Fibroblast of pulmonary artery (primary cell): ENCODE results near the gene CAMK2N2.

Source experiments
- DNase-seq: peaks from one replicate; pipeline ENCODE4 v3.0.0-alpha.2; 2010; ENCODE audit warnings: low read depth
- H3K4me3 ChIP-seq: replicated peaks from 2 replicates; pipeline ENCODE4 v1.5.1; 2011; ENCODE audit warnings: low read depth, mild to moderate bottlenecking, control low read depth, low read length, moderate library complexity
- TF ChIP-seq, protein P1 (sequence below): IDR thresholded peaks from 2 replicates; pipeline ENCODE4 v1.5.1; 2011; ENCODE audit warnings: mild to moderate bottlenecking, control low read depth, low read length, inconsistent platforms; ENCODE audit errors: missing control alignments

The CAMK2N2 gene

DNA sequence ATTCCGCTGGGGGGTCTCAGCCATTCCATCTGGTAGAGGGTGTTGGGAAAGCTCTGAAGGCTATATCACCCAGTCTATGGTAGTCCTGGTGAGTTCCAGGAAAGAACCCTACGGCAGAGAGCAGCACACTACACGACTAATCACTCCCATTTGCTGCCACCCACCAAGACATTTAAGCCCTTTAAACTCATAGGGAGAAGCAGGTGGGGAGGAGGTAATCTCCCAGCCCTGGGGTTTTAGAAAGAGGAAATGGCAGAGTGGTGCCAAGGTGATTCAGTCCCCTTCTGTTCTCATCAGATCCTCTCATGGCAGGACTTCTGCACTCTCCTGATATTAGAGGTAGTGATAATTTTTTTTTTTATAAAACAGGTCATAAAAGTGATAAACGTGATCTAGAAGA is 42.5 kb downstream of the CAMK2N2 start:
- TF ChIP-seq, protein P1, sequence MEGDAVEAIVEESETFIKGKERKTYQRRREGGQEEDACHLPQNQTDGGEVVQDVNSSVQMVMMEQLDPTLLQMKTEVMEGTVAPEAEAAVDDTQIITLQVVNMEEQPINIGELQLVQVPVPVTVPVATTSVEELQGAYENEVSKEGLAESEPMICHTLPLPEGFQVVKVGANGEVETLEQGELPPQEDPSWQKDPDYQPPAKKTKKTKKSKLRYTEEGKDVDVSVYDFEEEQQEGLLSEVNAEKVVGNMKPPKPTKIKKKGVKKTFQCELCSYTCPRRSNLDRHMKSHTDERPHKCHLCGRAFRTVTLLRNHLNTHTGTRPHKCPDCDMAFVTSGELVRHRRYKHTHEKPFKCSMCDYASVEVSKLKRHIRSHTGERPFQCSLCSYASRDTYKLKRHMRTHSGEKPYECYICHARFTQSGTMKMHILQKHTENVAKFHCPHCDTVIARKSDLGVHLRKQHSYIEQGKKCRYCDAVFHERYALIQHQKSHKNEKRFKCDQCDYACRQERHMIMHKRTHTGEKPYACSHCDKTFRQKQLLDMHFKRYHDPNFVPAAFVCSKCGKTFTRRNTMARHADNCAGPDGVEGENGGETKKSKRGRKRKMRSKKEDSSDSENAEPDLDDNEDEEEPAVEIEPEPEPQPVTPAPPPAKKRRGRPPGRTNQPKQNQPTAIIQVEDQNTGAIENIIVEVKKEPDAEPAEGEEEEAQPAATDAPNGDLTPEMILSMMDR, result no peak
- H3K4me3 ChIP-seq, result no peak overlapping the region
- no peak for DNase-seq

DNA sequence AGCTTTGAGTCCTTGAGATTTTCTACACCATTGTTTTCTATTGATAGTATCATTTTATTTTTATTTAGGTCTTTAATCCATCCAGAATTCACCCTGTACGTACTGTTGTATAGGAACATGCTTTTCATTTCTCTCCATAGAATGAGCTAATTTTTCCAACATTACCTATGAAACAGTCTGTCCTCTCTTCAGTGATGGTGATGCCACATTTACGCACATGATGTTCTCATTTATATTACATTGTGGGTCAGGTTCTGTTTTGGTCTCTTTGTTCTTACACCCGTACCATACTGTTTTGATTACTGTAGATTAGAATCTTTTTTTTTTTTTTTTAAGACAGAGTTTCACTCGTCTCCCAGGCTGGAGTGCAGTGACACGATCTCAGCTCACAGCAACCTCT is 49.6 kb downstream of the CAMK2N2 start:
- TF ChIP-seq, protein P1, result no peak
- DNase-seq, result no peak
- H3K4me3 ChIP-seq, result no peak overlapping the region

DNA sequence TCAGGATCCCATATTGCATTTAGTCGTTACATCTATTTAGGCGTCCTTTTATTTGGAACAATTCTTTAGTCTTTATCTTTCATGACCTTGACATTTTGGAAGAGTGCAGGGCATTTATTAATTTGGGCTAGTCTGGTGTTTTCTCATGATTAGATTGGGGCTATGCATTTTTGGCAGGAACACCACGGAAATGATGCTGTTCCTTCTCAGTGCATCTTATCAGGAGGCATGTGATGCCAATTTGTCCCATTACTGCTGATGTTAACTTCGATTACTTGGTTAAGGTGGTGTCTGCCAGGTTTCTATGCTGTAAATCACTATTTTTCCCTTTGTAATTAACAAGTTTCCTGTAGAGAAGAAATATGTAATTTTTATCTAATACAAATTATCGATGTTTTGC is 50.1 kb downstream of the CAMK2N2 start:
- no peak for DNase-seq
- TF ChIP-seq, protein P1, result no peak
- no peak overlapping the region for H3K4me3 ChIP-seq
